WI38 (cell line): ENCODE results near the gene SPG11.

Experiments
- H3K4me3 ChIP-seq: 2 replicates; pipeline ENCODE4 v1.5.1; 2011; ENCODE audit warnings: low read depth, mild to moderate bottlenecking, control low read depth, low read length
- TF ChIP-seq, protein P1 (sequence below): IDR thresholded peaks from 2 replicates; pipeline ENCODE4 v1.5.1; 2012; ENCODE audit warnings: low read depth, mild to moderate bottlenecking, control low read depth, low read length

SPG11 gene

DNA sequence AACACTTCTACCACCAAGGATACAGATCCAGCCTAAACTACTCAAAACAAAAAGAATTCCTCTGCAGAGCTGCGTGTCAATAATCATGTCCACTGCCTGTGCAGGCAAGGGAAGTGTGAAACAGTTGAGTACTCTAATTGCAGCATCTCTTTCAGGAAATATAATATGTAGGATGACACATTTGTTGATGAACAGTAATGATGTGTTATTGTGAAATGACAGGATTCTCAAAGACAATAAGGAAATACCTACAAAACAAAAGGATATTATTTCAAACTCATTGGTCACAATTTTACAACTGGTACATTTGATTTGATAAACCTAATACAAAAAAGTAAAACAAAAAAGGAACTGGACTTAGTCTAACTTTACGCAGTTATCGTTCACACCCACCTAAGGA is 4.4 kb downstream of the SPG11 start:
- H3K4me3 ChIP-seq = no peak overlapping the region
- TF ChIP-seq, protein P1, sequence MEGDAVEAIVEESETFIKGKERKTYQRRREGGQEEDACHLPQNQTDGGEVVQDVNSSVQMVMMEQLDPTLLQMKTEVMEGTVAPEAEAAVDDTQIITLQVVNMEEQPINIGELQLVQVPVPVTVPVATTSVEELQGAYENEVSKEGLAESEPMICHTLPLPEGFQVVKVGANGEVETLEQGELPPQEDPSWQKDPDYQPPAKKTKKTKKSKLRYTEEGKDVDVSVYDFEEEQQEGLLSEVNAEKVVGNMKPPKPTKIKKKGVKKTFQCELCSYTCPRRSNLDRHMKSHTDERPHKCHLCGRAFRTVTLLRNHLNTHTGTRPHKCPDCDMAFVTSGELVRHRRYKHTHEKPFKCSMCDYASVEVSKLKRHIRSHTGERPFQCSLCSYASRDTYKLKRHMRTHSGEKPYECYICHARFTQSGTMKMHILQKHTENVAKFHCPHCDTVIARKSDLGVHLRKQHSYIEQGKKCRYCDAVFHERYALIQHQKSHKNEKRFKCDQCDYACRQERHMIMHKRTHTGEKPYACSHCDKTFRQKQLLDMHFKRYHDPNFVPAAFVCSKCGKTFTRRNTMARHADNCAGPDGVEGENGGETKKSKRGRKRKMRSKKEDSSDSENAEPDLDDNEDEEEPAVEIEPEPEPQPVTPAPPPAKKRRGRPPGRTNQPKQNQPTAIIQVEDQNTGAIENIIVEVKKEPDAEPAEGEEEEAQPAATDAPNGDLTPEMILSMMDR = no peak

DNA sequence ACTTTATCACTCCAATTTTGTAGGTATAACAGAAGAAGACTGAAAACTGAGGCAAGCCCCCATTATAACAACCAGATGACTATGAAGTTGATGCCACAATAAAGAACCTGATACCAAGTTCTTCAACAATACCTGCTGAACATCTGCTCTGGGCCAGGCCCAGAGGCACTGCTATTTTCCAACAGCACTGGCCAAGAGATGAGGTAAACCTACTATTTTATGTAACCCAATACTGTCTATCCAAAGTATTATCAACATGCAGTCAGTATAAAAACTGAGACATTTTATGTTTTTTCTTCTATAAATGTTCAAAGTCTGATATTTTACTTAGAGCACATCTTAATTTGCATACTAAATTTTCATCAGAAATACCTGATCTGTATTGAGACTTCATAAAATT is 6.1 kb downstream of the SPG11 start:
- TF ChIP-seq, protein P1 = no peak
- no peak overlapping the region for H3K4me3 ChIP-seq

DNA sequence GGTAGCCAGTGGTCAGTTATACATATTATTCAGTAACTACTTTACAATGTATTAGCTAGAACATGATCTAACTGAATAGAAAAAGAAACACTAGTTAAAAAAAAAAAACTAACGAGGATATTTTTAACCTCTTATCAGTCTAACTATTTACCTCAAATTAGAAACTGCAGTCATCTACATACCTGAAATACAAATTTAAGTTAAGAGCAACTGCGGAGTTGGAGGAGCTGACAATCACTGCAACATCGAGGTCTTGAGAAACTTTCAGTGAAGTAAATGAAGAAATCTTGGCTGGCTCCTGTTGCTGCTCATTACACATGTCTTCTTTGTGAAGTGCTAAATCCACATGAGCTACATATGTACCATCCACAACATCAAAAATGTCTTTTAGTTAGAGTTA is 6.5 kb downstream of the SPG11 start:
- TF ChIP-seq, protein P1 = no peak
- H3K4me3 ChIP-seq = no peak overlapping the region

DNA sequence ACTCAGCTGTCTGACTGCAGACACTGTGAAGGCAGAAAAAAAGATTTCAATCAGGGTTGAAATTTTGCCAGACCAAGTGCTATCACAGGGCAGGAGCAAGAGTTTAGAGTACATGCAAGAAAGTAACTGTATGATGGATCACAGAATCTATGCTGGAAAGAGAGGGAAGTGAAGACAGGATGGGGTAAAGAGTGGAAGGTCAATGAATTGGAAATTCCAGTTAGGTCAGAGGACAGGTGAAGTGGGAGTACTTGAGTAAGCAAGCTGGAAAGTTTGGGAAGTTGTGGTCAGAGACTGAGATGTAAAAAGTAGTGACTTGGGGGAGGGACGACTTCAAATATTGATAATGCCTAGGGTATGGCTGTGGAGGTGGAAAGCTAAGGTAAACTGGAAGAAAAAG is 7.2 kb downstream of the SPG11 start:
- TF ChIP-seq, protein P1 = no peak
- no peak overlapping the region for H3K4me3 ChIP-seq

GRCh38 chr15:44654858-44655257 is 8.6 kb downstream of the SPG11 start:
- TF ChIP-seq, protein P1 = no peak
- no peak overlapping the region for H3K4me3 ChIP-seq

- TF ChIP-seq, protein P1 = no peak
- H3K4me3 ChIP-seq = no peak overlapping the region
Measured at GRCh38 chr15:44647637-44648036, 15.8 kb downstream of the SPG11 start.

GRCh38 chr15:44647036-44647435 is 16.4 kb downstream of the SPG11 start:
- no peak overlapping the region for H3K4me3 ChIP-seq
- TF ChIP-seq, protein P1 = no peak
